ENCODE results near the gene DPP3.

DNA sequence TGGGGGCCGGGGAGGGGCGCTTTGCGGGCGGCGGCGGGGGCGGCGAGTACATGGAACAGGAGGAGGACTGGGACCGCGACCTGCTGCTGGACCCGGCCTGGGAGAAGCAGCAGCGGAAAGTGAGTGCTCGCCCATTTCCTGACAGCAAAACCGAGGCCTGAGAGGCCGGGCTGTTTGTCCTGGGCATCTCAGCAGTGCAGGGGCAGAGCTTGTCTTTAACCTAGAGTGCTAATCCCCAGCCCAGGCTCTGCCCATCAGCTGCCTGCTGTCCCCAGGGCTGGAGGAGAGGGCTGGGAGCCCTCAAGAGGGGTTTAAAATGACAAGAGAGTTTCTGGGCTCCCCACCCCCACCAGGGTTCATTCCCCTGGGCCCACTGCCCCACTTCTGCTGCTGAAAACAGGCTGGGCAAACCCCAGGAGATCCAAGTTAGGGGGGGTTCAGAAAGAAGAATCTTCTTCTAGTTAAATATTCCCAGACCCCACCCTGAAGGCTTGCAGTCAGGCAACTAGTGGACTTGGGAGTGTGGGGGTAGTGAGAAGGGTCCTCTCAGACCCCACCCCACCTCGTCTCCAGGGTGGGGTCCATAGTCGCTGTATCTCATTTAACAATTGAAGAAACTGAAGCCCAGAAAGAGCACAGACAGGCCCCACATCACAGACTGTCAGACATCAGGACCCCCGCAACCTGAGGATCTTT, 66.9 kb downstream of the DPP3 start:
- TF ChIP-seq, protein P1, sequence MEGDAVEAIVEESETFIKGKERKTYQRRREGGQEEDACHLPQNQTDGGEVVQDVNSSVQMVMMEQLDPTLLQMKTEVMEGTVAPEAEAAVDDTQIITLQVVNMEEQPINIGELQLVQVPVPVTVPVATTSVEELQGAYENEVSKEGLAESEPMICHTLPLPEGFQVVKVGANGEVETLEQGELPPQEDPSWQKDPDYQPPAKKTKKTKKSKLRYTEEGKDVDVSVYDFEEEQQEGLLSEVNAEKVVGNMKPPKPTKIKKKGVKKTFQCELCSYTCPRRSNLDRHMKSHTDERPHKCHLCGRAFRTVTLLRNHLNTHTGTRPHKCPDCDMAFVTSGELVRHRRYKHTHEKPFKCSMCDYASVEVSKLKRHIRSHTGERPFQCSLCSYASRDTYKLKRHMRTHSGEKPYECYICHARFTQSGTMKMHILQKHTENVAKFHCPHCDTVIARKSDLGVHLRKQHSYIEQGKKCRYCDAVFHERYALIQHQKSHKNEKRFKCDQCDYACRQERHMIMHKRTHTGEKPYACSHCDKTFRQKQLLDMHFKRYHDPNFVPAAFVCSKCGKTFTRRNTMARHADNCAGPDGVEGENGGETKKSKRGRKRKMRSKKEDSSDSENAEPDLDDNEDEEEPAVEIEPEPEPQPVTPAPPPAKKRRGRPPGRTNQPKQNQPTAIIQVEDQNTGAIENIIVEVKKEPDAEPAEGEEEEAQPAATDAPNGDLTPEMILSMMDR (IDR thresholded peaks at IDR 0.05): no peak
- TF ChIP-seq POLR2A (IDR thresholded peaks at IDR 0.05; ENCODE audit: low read length) (no peak), EHMT2 (IDR thresholded peaks at IDR 0.05; ENCODE audit: low read depth) (no peak), CBX8 (IDR thresholded peaks at IDR 0.05) (no peak), MYC (IDR thresholded peaks at IDR 0.05; ENCODE audit: borderline replicate concordance, low read length) (no peak), EP300 (IDR thresholded peaks at IDR 0.05) (no peak), KDM5A (IDR thresholded peaks at IDR 0.05) (no peak)

All from A549 (cell line).